22Rv1 (cell line): ENCODE data around the gene ZNF783.

ENCODE experiments used
- ZFX ChIP-seq: fragments of 450-650 bp; IDR thresholded peaks from 2 replicates; pipeline ENCODE4 v1.6.1; 2017; ENCODE audit warnings: antibody characterized with exemption, borderline replicate concordance
- TF ChIP-seq, protein P1 (sequence below): fragments of 450-650 bp; IDR thresholded peaks from 2 replicates; pipeline ENCODE4 v1.5.1; 2017; ENCODE audit warnings: mild to moderate bottlenecking

DNA sequence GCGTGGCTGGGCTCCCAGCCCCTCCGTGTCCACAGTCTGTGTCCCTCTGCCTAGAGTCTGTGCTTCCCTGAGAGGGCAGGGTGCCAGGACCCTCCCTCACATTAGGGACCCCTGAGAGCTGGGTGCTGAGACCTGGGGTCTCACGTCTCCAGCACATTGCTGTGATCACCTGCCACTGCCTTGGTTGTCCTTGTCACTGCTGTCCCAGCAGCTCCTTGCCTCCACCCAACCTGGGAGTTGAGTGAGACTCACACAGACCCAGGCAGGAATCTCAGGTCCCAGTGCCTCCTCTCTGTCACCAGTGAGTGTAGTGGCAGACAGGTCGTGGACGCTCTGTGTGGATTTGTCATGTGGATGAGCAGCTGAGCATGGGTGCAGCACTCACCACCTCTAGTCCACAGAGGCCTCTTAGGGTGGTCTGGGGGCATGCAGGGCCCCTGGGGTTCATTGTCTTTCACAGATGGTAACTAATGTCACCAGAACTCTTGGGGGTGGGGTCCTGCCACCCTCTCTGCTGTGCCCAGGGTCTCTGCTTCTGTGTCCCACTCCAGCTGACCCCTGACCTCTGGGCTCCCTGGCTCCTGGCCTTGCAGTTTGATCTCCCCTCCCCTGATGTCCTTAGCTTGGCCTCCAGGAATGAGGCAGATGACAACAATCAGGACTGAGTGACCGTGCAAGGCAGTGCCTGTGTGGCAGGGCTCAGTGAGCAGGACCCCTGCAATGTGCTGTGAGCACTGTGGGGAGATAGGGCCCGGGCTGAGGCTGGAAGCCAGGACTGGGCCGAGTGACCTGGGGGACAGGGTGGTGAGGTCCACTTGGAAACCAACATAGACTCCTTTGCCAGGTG lies 18.9 kb downstream of the ZNF783 start:
- TF ChIP-seq, protein P1, sequence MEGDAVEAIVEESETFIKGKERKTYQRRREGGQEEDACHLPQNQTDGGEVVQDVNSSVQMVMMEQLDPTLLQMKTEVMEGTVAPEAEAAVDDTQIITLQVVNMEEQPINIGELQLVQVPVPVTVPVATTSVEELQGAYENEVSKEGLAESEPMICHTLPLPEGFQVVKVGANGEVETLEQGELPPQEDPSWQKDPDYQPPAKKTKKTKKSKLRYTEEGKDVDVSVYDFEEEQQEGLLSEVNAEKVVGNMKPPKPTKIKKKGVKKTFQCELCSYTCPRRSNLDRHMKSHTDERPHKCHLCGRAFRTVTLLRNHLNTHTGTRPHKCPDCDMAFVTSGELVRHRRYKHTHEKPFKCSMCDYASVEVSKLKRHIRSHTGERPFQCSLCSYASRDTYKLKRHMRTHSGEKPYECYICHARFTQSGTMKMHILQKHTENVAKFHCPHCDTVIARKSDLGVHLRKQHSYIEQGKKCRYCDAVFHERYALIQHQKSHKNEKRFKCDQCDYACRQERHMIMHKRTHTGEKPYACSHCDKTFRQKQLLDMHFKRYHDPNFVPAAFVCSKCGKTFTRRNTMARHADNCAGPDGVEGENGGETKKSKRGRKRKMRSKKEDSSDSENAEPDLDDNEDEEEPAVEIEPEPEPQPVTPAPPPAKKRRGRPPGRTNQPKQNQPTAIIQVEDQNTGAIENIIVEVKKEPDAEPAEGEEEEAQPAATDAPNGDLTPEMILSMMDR, result no peak
- TF ChIP-seq ZFX, result no peak
